Body of pancreas (tissue), 4 donors: ENCODE results near the gene GLI1. TPM values are rescaled to one million over a fixed set of nuclear protein-coding genes. Genes with fewer than 3 reads are reported as not detected.
"Not testable (repeated sequence)": the region's sequence is repeated elsewhere in the genome, so short reads cannot be mapped to it uniquely, and the experiment has no call there.

Source experiments
- ATAC-seq: fragments of 150-250 bp; one replicate; pipeline ENCODE4 v1.9.1; 2016
- DNase-seq, 4 donors: peaks; one replicate each; pipeline ENCODE4 v3.0.0-alpha.2; 2019
- H3K27ac ChIP-seq, 4 donors: fragments of 200-600 bp; sonication (generic); 1 replicate in 3 of 4; 2 replicates in 1 of 4; pipeline versions ENCODE4 v1.5.1 to v1.6.1; 2016 to 2019; ENCODE audit warnings: mild to moderate bottlenecking in 1 of 4, mixed read lengths in 1 of 4, moderate library complexity in 1 of 4
- H3K27me3 ChIP-seq, 2 donors: fragments of 200-600 bp; sonication (generic); one replicate each; pipeline ENCODE4 v1.6.0; 2016; ENCODE audit warnings: mild to moderate bottlenecking in 1 of 2
- H3K36me3 ChIP-seq, 2 donors: fragments of 200-600 bp; sonication (generic); replicated peaks in 1 of 2; 2 replicates each; pipeline ENCODE4 v1.5.1; 2016; ENCODE audit warnings: low read depth in 2 of 2; ENCODE audit not compliant: insufficient read depth in 1 of 2
- H3K4me1 ChIP-seq: fragments of 200-600 bp; sonication (generic); one replicate; pipeline ENCODE4 v1.6.0; 2016
- H3K4me3 ChIP-seq, 2 donors: fragments of 200-600 bp; sonication (generic); 1 replicate in 1 of 2; 2 replicates in 1 of 2; pipeline ENCODE4 v1.5.1; 2016 to 2019
- H3K9me3 ChIP-seq, 3 donors: fragments of 200-600 bp; sonication (generic); 1 replicate in 2 of 3; 2 replicates in 1 of 3; pipeline ENCODE4 v1.5.1; 2016
- CTCF ChIP-seq, 7 experiments: fragments of 450-650 bp in 4 of 7; fragments of 200-600 bp in 3 of 7; sonication (generic) in 3 of 7; IDR thresholded peaks; one replicate each; pipeline ENCODE4 v1.5.1; 2016 to 2019; ENCODE audit warnings: antibody characterized with exemption in 7 of 7
- POLR2A ChIP-seq, 3 donors: fragments of 450-650 bp; IDR thresholded peaks; one replicate each; pipeline ENCODE4 v1.6.1; 2016; ENCODE audit warnings: antibody characterized with exemption in 3 of 3, mild to moderate bottlenecking in 2 of 3
- WGBS, 2 donors: methylation state at CpG; one replicate each; pipeline ENCODE4 v1.1.5; 2017; 5-methylcytosine and 5-hydroxymethylcytosine counted together
- intact Hi-C: fragments of 100-400 bp; cut with DNase I; formaldehyde crosslinking; loops from one replicate; pipeline ENCODE4 v1.15.1; 2023
- total RNA-seq, 2 donors: library from RNA; depleted of rRNA; stranded (reverse); fragments of >200 nt; gene quantifications; one replicate each; pipeline ENCODE4 v1.1.0, GENCODE V29; 2016

Gene GLI1
- total RNA-seq, 2 donors from 2014 or later = 1.0 TPM; not detected in 1

- no peak overlapping the region for H3K27ac ChIP-seq
- peaks cover 24% of the 10 kb centered on the region for H3K4me1 ChIP-seq
- H3K9me3 ChIP-seq = no peaks in the 10 kb centered on the region
- H3K27me3 ChIP-seq = no peaks in the 10 kb centered on the region
- TF ChIP-seq CTCF (IDR thresholded peaks at IDR 0.05) = no peak
- TF ChIP-seq POLR2A (IDR thresholded peaks at IDR 0.05) = no peak
- WGBS, 2 donors = 62 to 88% methylated on average over 3 of the region's 3 CpGs
- ATAC-seq = no peak
- no peak overlapping the region for H3K4me3 ChIP-seq
- H3K36me3 ChIP-seq = no peaks in the 10 kb centered on the region
- intact Hi-C loops = no loop called here
- DNase-seq = no peak
Measured at GRCh38 chr12:57433370-57433769, 26.2 kb upstream of the GLI1 start.

- peaks cover 15% of the 10 kb centered on the region for H3K4me1 ChIP-seq
- H3K27me3 ChIP-seq = no peaks in the 10 kb centered on the region
- TF ChIP-seq POLR2A (IDR thresholded peaks at IDR 0.05) (no peak), CTCF (IDR thresholded peaks at IDR 0.05) (no peak)
- ATAC-seq (no peak), DNase-seq (peak in 2 of 4 donors; percentile 12 to 44)
- intact Hi-C loops = no loop called here
- H3K36me3 ChIP-seq = no peaks in the 10 kb centered on the region
- no peak within 1 kb of the TSS for H3K4me3 ChIP-seq
- no peak within 1 kb of the TSS for H3K27ac ChIP-seq
- H3K9me3 ChIP-seq = no peaks in the 10 kb centered on the region
- 53 to 70% methylated on average over 4 to 7 of the region's 8 CpGs for WGBS, 2 donors
Measured at GRCh38 chr12:57434517-57435223, 24.9 kb upstream of the GLI1 start, which contains the start of gene INHBC. INHBC (plus strand) TSS chr12:57434784; CDS start chr12:57434887, 103 bp downstream.

GRCh38 chr12:57435293-57435692 lies 24.3 kb upstream of the GLI1 start:
- intact Hi-C loops = no loop called here
- Histone ChIP-seq H3K4me3 (no peak overlapping the region), H3K9me3 (no peaks in the 10 kb centered on the region), H3K4me1 (peaks cover 15% of the 10 kb centered on the region), H3K27me3 (no peaks in the 10 kb centered on the region), H3K36me3 (no peaks in the 10 kb centered on the region), H3K27ac (no peak overlapping the region)
- WGBS, 2 donors = 58 to 82% methylated on average over 3 to 4 of the region's 4 CpGs
- no peak for DNase-seq
- ATAC-seq = no peak
- no peak for TF ChIP-seq POLR2A (IDR thresholded peaks at IDR 0.05)
- TF ChIP-seq CTCF (IDR thresholded peaks at IDR 0.05) = no peak

GRCh38 chr12:57438400-57438799 lies 21.2 kb upstream of the GLI1 start:
- no peaks in the 10 kb centered on the region for H3K9me3 ChIP-seq
- H3K27me3 ChIP-seq = no peaks in the 10 kb centered on the region
- intact Hi-C loops = no loop called here
- peaks cover 5% of the 10 kb centered on the region for H3K4me1 ChIP-seq
- no peak overlapping the region for H3K4me3 ChIP-seq
- ATAC-seq (no peak), DNase-seq (no peak)
- WGBS, 2 donors = 58 to 60% methylated on average over 1 of the region's 1 CpG
- TF ChIP-seq CTCF (IDR thresholded peaks at IDR 0.05) (no peak), POLR2A (IDR thresholded peaks at IDR 0.05) (no peak)
- no peak overlapping the region for H3K27ac ChIP-seq
- H3K36me3 ChIP-seq = no peaks in the 10 kb centered on the region

GRCh38 chr12:57439762-57440266 lies 19.8 kb upstream of the GLI1 start:
- intact Hi-C loops = no loop called here
- WGBS, 2 donors = 71 to 75% methylated on average over 4 of the region's 4 CpGs

GRCh38 chr12:57441393-57441792 lies 18.2 kb upstream of the GLI1 start:
- H3K9me3 ChIP-seq, DNase-seq, H3K4me1 ChIP-seq, ATAC-seq, intact Hi-C loops, H3K4me3 ChIP-seq, H3K27ac ChIP-seq, H3K36me3 ChIP-seq, H3K27me3 ChIP-seq: not testable (repeated sequence)
- WGBS, 2 donors = 71 to 86% methylated on average over 2 of the region's 2 CpGs

More at GRCh38 chr12:57439762-57440266, 19.8 kb upstream of the GLI1 start:
- Histone ChIP-seq H3K27me3 (no peaks in the 10 kb centered on the region), H3K9me3 (no peaks in the 10 kb centered on the region), H3K4me1 (no peaks in the 10 kb centered on the region), H3K36me3 (no peaks in the 10 kb centered on the region), H3K27ac (no peak overlapping the region), H3K4me3 (no peak overlapping the region)
- TF ChIP-seq POLR2A (IDR thresholded peaks at IDR 0.05) (no peak), CTCF (IDR thresholded peaks at IDR 0.05) (no peak)
- DNase-seq = no peak
- no peak for ATAC-seq
